Transverse colon (tissue), 1 donor: ENCODE data around the gene THRA.

ENCODE experiments used
- EP300 ChIP-seq: sonication (generic); formaldehyde crosslinking; IDR thresholded peaks from one replicate; pipeline ENCODE4 v1.6.1; 2017; ENCODE audit warnings: antibody characterized with exemption, low read depth
- POLR2A ChIP-seq: fragments of 450-650 bp; IDR thresholded peaks from one replicate; pipeline ENCODE4 v1.6.1; 2016; ENCODE audit warnings: antibody characterized with exemption, mild to moderate bottlenecking, moderate library complexity

DNA sequence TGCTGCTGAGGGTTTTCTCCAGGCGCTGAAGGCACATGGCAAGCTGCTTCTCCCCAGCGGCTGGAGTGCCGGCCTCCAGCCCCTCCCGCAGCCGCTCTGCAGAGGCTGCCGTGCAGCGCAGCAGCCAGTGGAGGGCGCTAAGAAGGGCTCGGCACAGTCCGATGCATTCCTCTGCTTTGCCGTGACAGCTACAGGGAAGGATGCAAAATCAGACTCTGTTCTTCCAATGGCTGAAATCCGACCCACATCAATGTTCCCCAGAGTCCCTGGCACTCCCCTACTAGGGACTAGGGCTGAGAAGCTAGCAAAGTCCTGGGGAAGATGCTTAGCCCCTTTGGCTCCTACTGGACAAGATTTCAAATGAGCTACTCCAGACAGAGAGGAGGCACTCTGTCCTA is 27.6 kb upstream of the THRA start:
- TF ChIP-seq EP300 (no peak), POLR2A (no peak)
